Measurements from ENCODE around the gene E2F1.

The E2F1 gene

DNA sequence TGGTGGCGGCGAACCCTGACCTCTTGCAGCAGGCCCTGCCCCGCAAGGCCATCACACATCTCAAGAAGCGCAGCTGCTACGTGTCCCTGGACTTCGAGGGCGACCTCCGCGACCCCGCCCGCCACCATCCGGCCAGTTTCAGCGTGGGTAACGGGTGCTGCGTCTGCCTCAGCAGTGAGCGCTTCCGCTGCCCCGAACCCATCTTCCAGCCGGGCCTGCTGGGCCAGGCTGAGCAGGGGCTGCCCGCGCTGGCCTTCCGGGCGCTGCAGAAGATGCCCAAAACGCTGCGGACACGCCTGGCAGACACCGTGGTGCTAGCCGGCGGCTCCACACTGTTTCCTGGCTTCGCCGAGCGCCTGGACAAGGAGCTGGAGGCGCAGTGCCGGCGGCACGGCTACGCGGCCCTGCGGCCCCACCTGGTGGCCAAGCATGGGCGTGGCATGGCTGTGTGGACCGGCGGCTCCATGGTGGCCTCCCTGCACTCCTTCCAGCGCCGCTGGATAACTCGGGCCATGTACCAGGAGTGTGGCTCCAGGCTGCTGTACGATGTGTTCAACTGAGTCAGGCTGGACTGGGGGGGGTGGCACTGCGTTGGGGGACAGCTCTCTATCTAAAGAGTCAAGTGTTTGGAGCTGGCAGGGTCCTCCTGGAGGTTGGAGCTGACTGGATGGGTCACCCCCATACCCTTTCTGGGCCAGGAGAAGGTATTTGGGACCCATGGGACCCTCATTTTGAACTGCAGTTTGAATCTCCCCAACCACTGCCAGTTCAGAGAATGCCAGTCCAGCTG, 18.3 kb downstream of the E2F1 start:
- TF ChIP-seq, protein P1, sequence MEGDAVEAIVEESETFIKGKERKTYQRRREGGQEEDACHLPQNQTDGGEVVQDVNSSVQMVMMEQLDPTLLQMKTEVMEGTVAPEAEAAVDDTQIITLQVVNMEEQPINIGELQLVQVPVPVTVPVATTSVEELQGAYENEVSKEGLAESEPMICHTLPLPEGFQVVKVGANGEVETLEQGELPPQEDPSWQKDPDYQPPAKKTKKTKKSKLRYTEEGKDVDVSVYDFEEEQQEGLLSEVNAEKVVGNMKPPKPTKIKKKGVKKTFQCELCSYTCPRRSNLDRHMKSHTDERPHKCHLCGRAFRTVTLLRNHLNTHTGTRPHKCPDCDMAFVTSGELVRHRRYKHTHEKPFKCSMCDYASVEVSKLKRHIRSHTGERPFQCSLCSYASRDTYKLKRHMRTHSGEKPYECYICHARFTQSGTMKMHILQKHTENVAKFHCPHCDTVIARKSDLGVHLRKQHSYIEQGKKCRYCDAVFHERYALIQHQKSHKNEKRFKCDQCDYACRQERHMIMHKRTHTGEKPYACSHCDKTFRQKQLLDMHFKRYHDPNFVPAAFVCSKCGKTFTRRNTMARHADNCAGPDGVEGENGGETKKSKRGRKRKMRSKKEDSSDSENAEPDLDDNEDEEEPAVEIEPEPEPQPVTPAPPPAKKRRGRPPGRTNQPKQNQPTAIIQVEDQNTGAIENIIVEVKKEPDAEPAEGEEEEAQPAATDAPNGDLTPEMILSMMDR (IDR thresholded peaks at IDR 0.05; ENCODE audit: insufficient read depth, low read length): peak; percentile 77
- TF ChIP-seq SPI1 (IDR thresholded peaks at IDR 0.05; ENCODE audit: borderline replicate concordance, low read depth): no peak
- TF ChIP-seq POLR2AphosphoS5 (IDR thresholded peaks at IDR 0.05; ENCODE audit: low read depth): no peak; the same call in 1 of the 2 replicates
- TF ChIP-seq, protein P2, sequence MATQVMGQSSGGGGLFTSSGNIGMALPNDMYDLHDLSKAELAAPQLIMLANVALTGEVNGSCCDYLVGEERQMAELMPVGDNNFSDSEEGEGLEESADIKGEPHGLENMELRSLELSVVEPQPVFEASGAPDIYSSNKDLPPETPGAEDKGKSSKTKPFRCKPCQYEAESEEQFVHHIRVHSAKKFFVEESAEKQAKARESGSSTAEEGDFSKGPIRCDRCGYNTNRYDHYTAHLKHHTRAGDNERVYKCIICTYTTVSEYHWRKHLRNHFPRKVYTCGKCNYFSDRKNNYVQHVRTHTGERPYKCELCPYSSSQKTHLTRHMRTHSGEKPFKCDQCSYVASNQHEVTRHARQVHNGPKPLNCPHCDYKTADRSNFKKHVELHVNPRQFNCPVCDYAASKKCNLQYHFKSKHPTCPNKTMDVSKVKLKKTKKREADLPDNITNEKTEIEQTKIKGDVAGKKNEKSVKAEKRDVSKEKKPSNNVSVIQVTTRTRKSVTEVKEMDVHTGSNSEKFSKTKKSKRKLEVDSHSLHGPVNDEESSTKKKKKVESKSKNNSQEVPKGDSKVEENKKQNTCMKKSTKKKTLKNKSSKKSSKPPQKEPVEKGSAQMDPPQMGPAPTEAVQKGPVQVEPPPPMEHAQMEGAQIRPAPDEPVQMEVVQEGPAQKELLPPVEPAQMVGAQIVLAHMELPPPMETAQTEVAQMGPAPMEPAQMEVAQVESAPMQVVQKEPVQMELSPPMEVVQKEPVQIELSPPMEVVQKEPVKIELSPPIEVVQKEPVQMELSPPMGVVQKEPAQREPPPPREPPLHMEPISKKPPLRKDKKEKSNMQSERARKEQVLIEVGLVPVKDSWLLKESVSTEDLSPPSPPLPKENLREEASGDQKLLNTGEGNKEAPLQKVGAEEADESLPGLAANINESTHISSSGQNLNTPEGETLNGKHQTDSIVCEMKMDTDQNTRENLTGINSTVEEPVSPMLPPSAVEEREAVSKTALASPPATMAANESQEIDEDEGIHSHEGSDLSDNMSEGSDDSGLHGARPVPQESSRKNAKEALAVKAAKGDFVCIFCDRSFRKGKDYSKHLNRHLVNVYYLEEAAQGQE (IDR thresholded peaks at IDR 0.05; ENCODE audit: insufficient replicate concordance, low read depth): no peak
- Histone ChIP-seq H3K27ac (replicated peaks) (0 out of 2 replicates have a peak overlapping the region, but pooled peaks have one; percentile 2), H3K27me3 (ENCODE audit: insufficient read depth, poor library complexity, severe bottlenecking) (no peaks in the 10 kb centered on the region), H3K4me3 (replicated peaks; ENCODE audit: insufficient read depth, low read length) (peak overlapping the region; percentile 45)
- peak; percentile 55 to 75 for DNase-seq (ENCODE audit: low read depth in 1 of 2, low spot score in 1 of 2)

- TF ChIP-seq POLR2AphosphoS5 (IDR thresholded peaks at IDR 0.05; ENCODE audit: low read depth) (no peak), GABPA (IDR thresholded peaks at IDR 0.05; ENCODE audit: low read depth) (no peak)
- peak overlapping the region; percentile 45 for H3K4me3 ChIP-seq (replicated peaks; ENCODE audit: insufficient read depth, low read length)
- H3K27ac ChIP-seq (replicated peaks): no peak overlapping the region
- no peaks in the 10 kb centered on the region for H3K27me3 ChIP-seq (ENCODE audit: insufficient read depth, poor library complexity, severe bottlenecking)
- peak; percentile 35 to 42 for DNase-seq (ENCODE audit: low read depth in 1 of 2, low spot score in 1 of 2)
These were observed 18.9 kb downstream of the E2F1 start for GRCh38 chr20:33667245-33667675.

DNA sequence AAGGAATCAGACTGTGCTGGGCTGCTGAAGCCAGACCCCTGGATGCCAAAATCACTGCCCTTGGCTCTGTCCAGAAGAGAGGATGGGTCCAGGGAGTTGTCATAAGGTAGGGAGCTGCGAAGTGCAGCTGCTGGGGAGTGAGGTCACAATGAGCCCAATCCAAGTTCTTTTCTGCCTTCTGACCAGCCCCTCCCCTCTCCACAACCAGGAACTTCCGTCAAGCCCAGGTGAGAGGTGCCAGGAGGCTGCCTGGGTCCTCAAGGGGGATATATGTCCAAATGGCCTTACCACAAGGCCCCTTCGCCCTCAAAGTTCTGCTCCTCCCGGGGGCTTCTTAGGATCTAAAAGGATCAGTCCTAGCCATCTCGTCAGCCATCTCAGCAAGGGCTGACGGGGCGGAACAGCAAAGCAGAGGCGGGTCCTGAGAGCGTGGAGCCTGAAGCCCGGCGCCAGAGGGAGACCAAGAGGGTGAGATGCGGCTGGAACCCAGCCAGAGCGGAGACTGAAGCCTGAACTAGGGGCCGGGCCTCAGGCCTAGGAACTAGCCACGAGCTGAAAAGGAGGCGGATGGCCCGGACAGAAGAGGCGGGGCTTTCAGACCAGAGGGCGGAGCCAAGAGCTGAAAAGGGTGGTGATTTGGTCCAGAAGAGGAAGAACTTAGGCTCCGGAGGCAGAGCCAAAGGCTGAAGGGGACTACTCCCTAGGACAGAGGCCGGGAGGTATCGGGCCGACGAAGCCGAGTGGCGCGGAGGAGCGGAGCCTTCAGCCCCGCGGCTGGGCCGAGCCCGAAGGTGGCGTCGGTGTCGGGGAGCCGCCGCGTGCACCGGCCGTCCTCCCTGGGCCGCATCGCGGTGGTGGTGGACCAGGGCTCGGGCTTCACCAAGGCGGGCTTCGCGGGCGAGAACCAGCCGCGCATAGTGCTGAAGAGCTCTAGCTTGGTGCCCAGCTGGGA, 19.6 kb downstream of the E2F1 start, which contains the start of gene ACTL10:
ACTL10 (plus strand) TSS at position 651 of the 952 bp plus-strand sequence. CDS start 555 bp downstream, outside the sequence.
- TF ChIP-seq GABPA (IDR thresholded peaks at IDR 0.05; ENCODE audit: low read depth) (no peak), SPI1 (IDR thresholded peaks at IDR 0.05; ENCODE audit: borderline replicate concordance, low read depth) (no peak; the same call in 1 of the 2 replicates), POLR2AphosphoS5 (IDR thresholded peaks at IDR 0.05; ENCODE audit: low read depth) (no peak; the same call in 1 of the 2 replicates)
- TF ChIP-seq, protein P1 (IDR thresholded peaks at IDR 0.05; ENCODE audit: insufficient read depth, low read length): no peak
- TF ChIP-seq, protein P2 (IDR thresholded peaks at IDR 0.05; ENCODE audit: insufficient replicate concordance, low read depth): no peak
- peak; percentile 85 to 97 for DNase-seq (ENCODE audit: low read depth in 1 of 2, low spot score in 1 of 2)
- no peaks in the 10 kb centered on the region for H3K27me3 ChIP-seq (ENCODE audit: insufficient read depth, poor library complexity, severe bottlenecking)
- H3K4me3 ChIP-seq (replicated peaks; ENCODE audit: insufficient read depth, low read length): peak within 1 kb of the TSS; percentile 45
- 0 out of 2 replicates have a peak within 1 kb of the TSS, but pooled peaks have one; percentile 2 for H3K27ac ChIP-seq (replicated peaks)

Measured in HL-60 (cell line).